GM23248 (cell line): ENCODE measurements around the gene ATF3. TPM values are rescaled to one million over a fixed set of nuclear protein-coding genes. Genes with fewer than 3 reads are reported as not detected.
A peak's percentile ranks its signal among the peaks of the same experiment; 100 is the strongest.

Source experiments
- DNase-seq: peaks from one replicate; pipeline ENCODE4 v3.0.0-alpha.2; 2015
- H2AFZ ChIP-seq: fragments of 200-600 bp; sonication (generic); 2 replicates; pipeline ENCODE4 v1.6.1; 2016; ENCODE audit warnings: antibody characterized with exemption
- H3F3A ChIP-seq: fragments of 200-600 bp; sonication (generic); 2 replicates; pipeline ENCODE4 v1.6.1; 2016; ENCODE audit warnings: mild to moderate bottlenecking, antibody characterized with exemption, mixed run types; ENCODE audit not compliant: insufficient read depth
- H3K27ac ChIP-seq: fragments of 200-600 bp; sonication (generic); 2 replicates; pipeline ENCODE4 v1.5.1; 2016; ENCODE audit warnings: mild to moderate bottlenecking
- H3K27me3 ChIP-seq: fragments of 200-600 bp; sonication (generic); replicated peaks from 2 replicates; pipeline ENCODE4 v1.6.1; 2016; ENCODE audit warnings: mild to moderate bottlenecking; ENCODE audit not compliant: insufficient read depth
- H3K36me3 ChIP-seq: fragments of 200-600 bp; sonication (generic); 2 replicates; pipeline ENCODE4 v1.6.1; 2016; ENCODE audit warnings: low read depth, mild to moderate bottlenecking
- H3K4me1 ChIP-seq: fragments of 200-600 bp; sonication (generic); 2 replicates; pipeline ENCODE4 v1.6.1; 2016; ENCODE audit warnings: mild to moderate bottlenecking; ENCODE audit not compliant: insufficient read depth
- H3K4me2 ChIP-seq: fragments of 200-600 bp; sonication (generic); one replicate; pipeline ENCODE4 v1.6.1; 2016; ENCODE audit warnings: mild to moderate bottlenecking; ENCODE audit not compliant: unreplicated experiment
- H3K4me3 ChIP-seq: fragments of 200-600 bp; sonication (generic); 2 replicates; pipeline ENCODE4 v1.5.1; 2016; ENCODE audit warnings: mild to moderate bottlenecking
- H3K79me2 ChIP-seq: fragments of 200-600 bp; sonication (generic); 2 replicates; pipeline ENCODE4 v1.6.1; 2016; ENCODE audit warnings: mild to moderate bottlenecking; ENCODE audit not compliant: insufficient read depth
- H3K9ac ChIP-seq: fragments of 200-600 bp; sonication (generic); 2 replicates; pipeline ENCODE4 v1.6.1; 2016; ENCODE audit warnings: mild to moderate bottlenecking
- H3K9me2 ChIP-seq: fragments of 200-600 bp; sonication (generic); 2 replicates; pipeline ENCODE4 v1.6.1; 2016; ENCODE audit warnings: mixed run types, mild to moderate bottlenecking, moderate library complexity; ENCODE audit not compliant: insufficient read depth
- H3K9me3 ChIP-seq: fragments of 200-600 bp; sonication (generic); one replicate; pipeline ENCODE4 v1.6.1; 2017; ENCODE audit warnings: low read depth
- H4K20me1 ChIP-seq: fragments of 200-600 bp; sonication (generic); 2 replicates; pipeline ENCODE4 v1.6.0; 2016; ENCODE audit not compliant: insufficient read depth
- EZH2 ChIP-seq: fragments of 200-600 bp; sonication (generic); IDR thresholded peaks from 2 replicates; pipeline ENCODE4 v1.6.1; 2018; ENCODE audit warnings: antibody characterized with exemption, mild to moderate bottlenecking; ENCODE audit not compliant: insufficient read depth, poor library complexity, severe bottlenecking
- EZH2phosphoT487 ChIP-seq: fragments of 200-600 bp; sonication (generic); IDR thresholded peaks from 2 replicates; pipeline ENCODE4 v1.6.1; 2018; ENCODE audit warnings: antibody characterized with exemption, moderate library complexity, mild to moderate bottlenecking, low read depth; ENCODE audit not compliant: insufficient read depth
- WGBS, 2 experiments: methylation state at CpG; one replicate each; pipeline ENCODE4 v1.1.6; 2015 to 2017; ENCODE audit warnings: low lambda C conversion rate in 2 of 2, low coverage in 1 of 2; ENCODE audit errors: missing lambda C conversion rate in 2 of 2; 5-methylcytosine and 5-hydroxymethylcytosine counted together
- in situ Hi-C: fragments of 300-500 bp; cut with MboI; formaldehyde crosslinking; loops from 2 replicates; pipeline ENCODE4 v1.15.0; 2020
- polyA plus RNA-seq: library from polyadenylated mRNA; unstranded; fragments of >200 nt; fragmentation: Nextera tagmentation; extraction: Ambion mirVana; gene quantifications from 2 replicates; pipeline ENCODE4 v1.2.1, GENCODE V29; 2016
- total RNA-seq: library from RNA; depleted of rRNA; stranded (reverse); fragments of >200 nt; shearing (Covaris generic); gene quantifications from 2 replicates; pipeline ENCODE4 v1.2.3, GENCODE V29; 2014

ATF3 gene
- total and polyA plus RNA-seq, 2 experiments from 2014 or later: 0.86 to 1.7 TPM

DNA sequence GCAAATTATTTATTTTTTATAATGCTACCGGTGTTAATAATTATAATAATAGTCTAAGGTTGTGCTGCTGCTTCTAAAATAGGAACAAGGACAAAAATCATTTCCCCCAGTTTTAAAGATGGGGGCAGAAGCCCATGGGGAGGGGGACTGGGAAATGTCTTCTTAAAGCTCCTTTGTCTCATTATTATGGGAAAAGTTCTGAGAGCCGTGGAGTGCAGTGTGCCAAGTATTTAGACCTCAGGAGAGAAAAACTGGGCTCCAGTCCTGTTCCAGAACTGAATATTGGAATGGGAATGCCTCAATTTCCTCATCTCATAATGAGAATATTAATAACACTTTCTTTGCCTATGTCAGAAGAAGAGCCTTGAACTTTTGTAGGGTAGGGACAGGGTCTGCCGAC, 40.9 kb upstream of the ATF3 start:
- in situ Hi-C loops: no loop called here
- Histone ChIP-seq H3K9ac (peak overlapping the region; percentile 59; the same call in 1 of the 2 replicates), H3K4me2 (peak overlapping the region; percentile 93), H3K4me3 (peak overlapping the region; percentile 71), H3K79me2 (no peaks in the 10 kb centered on the region), H2AFZ (no peak overlapping the region), H3K4me1 (peaks cover 6% of the 10 kb centered on the region), H3K27ac (no peak overlapping the region), H3K9me2 (no peaks in the 10 kb centered on the region), H3F3A (peaks cover 3% of the 10 kb centered on the region; the same call in 1 of the 2 replicates), H3K36me3 (no peaks in the 10 kb centered on the region), H4K20me1 (no peaks in the 10 kb centered on the region), H3K27me3 (peaks cover 30% of the 10 kb centered on the region), H3K9me3 (no peaks in the 10 kb centered on the region)
- WGBS, 2 experiments: 32 to 33% methylated on average over 3 of the region's 3 CpGs
- TF ChIP-seq EZH2: no peak
- TF ChIP-seq EZH2phosphoT487: no peak
- no peak for DNase-seq

GRCh38 chr1:212568978-212569537, 39.5 kb upstream of the ATF3 start:
- WGBS, 2 experiments: 44 to 48% methylated on average over 5 of the region's 5 CpGs
- no peaks in the 10 kb centered on the region for H3K36me3 ChIP-seq
- no peak overlapping the region for H2AFZ ChIP-seq
- no peak for DNase-seq
- no peak overlapping the region for H3K27ac ChIP-seq
- TF ChIP-seq EZH2 (no peak), EZH2phosphoT487 (no peak)
- H3K9ac ChIP-seq: no peak overlapping the region
- H3K4me2 ChIP-seq: no peak overlapping the region
- in situ Hi-C loops: no loop called here
- H3K4me3 ChIP-seq: no peak overlapping the region
- H3K27me3 ChIP-seq: peaks cover 30% of the 10 kb centered on the region
- H3F3A ChIP-seq: peaks cover 3% of the 10 kb centered on the region; the same call in 1 of the 2 replicates
- no peaks in the 10 kb centered on the region for H3K9me3 ChIP-seq
- no peaks in the 10 kb centered on the region for H4K20me1 ChIP-seq
- no peaks in the 10 kb centered on the region for H3K79me2 ChIP-seq
- peaks cover 6% of the 10 kb centered on the region for H3K4me1 ChIP-seq
- no peaks in the 10 kb centered on the region for H3K9me2 ChIP-seq

DNA sequence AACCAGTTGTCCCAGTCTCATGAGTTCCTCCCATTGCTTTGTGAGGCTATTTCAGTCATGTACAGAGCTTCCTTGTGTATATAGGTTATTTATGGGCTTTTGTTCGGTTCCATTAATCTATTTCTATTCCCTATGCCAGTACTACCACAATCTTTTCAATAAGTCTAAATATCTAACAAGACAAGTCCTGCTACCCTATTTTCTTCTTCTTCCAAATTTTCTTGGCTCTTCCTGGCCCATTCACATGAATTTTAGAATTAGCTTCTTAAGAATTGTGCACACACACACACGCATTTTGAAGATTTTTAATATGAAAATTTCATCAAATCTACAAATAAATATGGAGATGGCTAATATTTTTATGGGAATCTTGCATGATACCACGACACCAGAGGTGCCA, 33.8 kb upstream of the ATF3 start:
- Histone ChIP-seq H2AFZ (no peak overlapping the region), H3K4me2 (no peak overlapping the region), H3K27me3 (peaks cover 18% of the 10 kb centered on the region), H4K20me1 (no peaks in the 10 kb centered on the region), H3F3A (no peaks in the 10 kb centered on the region), H3K9me2 (no peaks in the 10 kb centered on the region), H3K4me1 (no peaks in the 10 kb centered on the region), H3K4me3 (no peak overlapping the region), H3K36me3 (no peaks in the 10 kb centered on the region), H3K9me3 (no peaks in the 10 kb centered on the region), H3K27ac (no peak overlapping the region), H3K9ac (no peak overlapping the region), H3K79me2 (no peaks in the 10 kb centered on the region)
- in situ Hi-C loops: no loop called here
- no peak for DNase-seq
- WGBS, 2 experiments: 74 to 76% methylated on average over 3 of the region's 3 CpGs
- TF ChIP-seq EZH2 (no peak), EZH2phosphoT487 (no peak)

DNA sequence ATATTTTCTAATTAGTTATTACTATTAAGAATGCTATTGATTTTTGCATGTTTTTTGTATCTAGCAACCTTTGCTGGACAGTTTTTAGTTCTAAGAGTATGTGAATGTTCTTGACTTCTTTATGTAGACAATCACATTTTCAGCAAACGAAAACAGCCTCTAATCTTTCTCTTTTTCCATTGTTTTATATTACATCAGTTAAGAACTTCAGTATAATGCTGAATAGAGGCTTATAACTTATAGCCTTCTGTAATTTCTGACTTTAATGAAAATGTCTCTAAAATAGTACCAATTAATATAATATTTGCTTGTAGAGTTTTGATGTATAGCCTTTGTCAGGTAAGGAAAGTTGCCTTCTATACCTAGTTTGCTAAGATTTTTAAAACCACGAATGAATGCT, 33.2 kb upstream of the ATF3 start:
- no peak overlapping the region for H3K4me3 ChIP-seq
- no peaks in the 10 kb centered on the region for H3K36me3 ChIP-seq
- no peak overlapping the region for H3K9ac ChIP-seq
- TF ChIP-seq EZH2phosphoT487: no peak
- no peak for TF ChIP-seq EZH2
- DNase-seq: no peak
- H3K9me2 ChIP-seq: no peaks in the 10 kb centered on the region
- in situ Hi-C loops: no loop called here
- no peaks in the 10 kb centered on the region for H3K4me1 ChIP-seq
- peaks cover 12% of the 10 kb centered on the region for H3K27me3 ChIP-seq
- H3K9me3 ChIP-seq: no peaks in the 10 kb centered on the region
- WGBS, 2 experiments: 64 to 70% methylated on average over 2 of the region's 2 CpGs
- no peak overlapping the region for H2AFZ ChIP-seq
- H3K27ac ChIP-seq: no peak overlapping the region
- H3K79me2 ChIP-seq: no peaks in the 10 kb centered on the region
- no peaks in the 10 kb centered on the region for H4K20me1 ChIP-seq
- no peaks in the 10 kb centered on the region for H3F3A ChIP-seq
- no peak overlapping the region for H3K4me2 ChIP-seq

GRCh38 chr1:212578041-212578440, 30.5 kb upstream of the ATF3 start:
- 24 to 30% methylated on average over 1 of the region's 1 CpG for WGBS, 2 experiments
- H3K27me3 ChIP-seq: 0 out of 2 replicates have a peak, but pooled peaks cover 11% of the 10 kb centered on the region
- no peak for DNase-seq
- no peaks in the 10 kb centered on the region for H3F3A ChIP-seq
- H3K9me2 ChIP-seq: no peaks in the 10 kb centered on the region
- in situ Hi-C loops: no loop called here
- TF ChIP-seq EZH2: no peak
- TF ChIP-seq EZH2phosphoT487: no peak
- H4K20me1 ChIP-seq: no peaks in the 10 kb centered on the region
- no peak overlapping the region for H2AFZ ChIP-seq
- H3K4me3 ChIP-seq: no peak overlapping the region
- H3K79me2 ChIP-seq: no peaks in the 10 kb centered on the region
- no peak overlapping the region for H3K27ac ChIP-seq
- no peak overlapping the region for H3K4me2 ChIP-seq
- no peak overlapping the region for H3K9ac ChIP-seq
- H3K9me3 ChIP-seq: no peaks in the 10 kb centered on the region
- no peaks in the 10 kb centered on the region for H3K36me3 ChIP-seq
- no peaks in the 10 kb centered on the region for H3K4me1 ChIP-seq
